H1 (cell line): ENCODE data around the gene MIGA1.

Source experiments
- BRCA1 ChIP-seq: IDR thresholded peaks from 2 replicates; pipeline ENCODE4 v1.6.1; 2012; ENCODE audit warnings: low read depth, low read length, improper control_type of control experiment
- CBX5 ChIP-seq: fragments of 300-800, 300-1000 bp; sonication (generic); IDR thresholded peaks from 2 replicates; pipeline ENCODE4 v1.7.1; 2016; ENCODE audit warnings: antibody characterized with exemption, low read length, low read depth
- CEBPB ChIP-seq: IDR thresholded peaks from 2 replicates; pipeline ENCODE4 v1.6.1; 2012; ENCODE audit warnings: low read depth, low read length
- CTCF ChIP-seq, 3 experiments: IDR thresholded peaks; 1 replicate in 2 of 3; 2 replicates in 1 of 3; pipeline versions ENCODE4 v1.5.1 to v1.6.1; 2011; ENCODE audit warnings: low read length in 3 of 3, mild to moderate bottlenecking in 3 of 3, inconsistent platforms in 2 of 3, low read depth in 1 of 3, moderate library complexity in 1 of 3; ENCODE audit not compliant: insufficient read depth in 1 of 3; ENCODE audit errors: control extremely low read depth in 1 of 3
- EGR1 ChIP-seq: IDR thresholded peaks from 2 replicates; pipeline ENCODE4 v1.6.1; 2011; ENCODE audit warnings: low read depth, low read length, borderline replicate concordance
- EP300 ChIP-seq, 2 experiments: IDR thresholded peaks; 1 replicate in 1 of 2; 2 replicates in 1 of 2; pipeline ENCODE4 v1.6.1; 2011 to 2012; ENCODE audit warnings: low read depth in 2 of 2, low read length in 2 of 2, mild to moderate bottlenecking in 2 of 2, borderline replicate concordance in 1 of 2, inconsistent platforms in 1 of 2, moderate library complexity in 1 of 2
- GABPA ChIP-seq: IDR thresholded peaks from 2 replicates; pipeline ENCODE4 v1.6.1; 2011; ENCODE audit warnings: mild to moderate bottlenecking, low read length, moderate library complexity, borderline replicate concordance; ENCODE audit not compliant: insufficient read depth
- PHF8 ChIP-seq: fragments of 200-600 bp; sonication (generic); conservative IDR thresholded peaks from 2 replicates; pipeline ENCODE4 v1.7.1; 2012; ENCODE audit warnings: low read depth, mild to moderate bottlenecking, inconsistent platforms, low read length, moderate library complexity
- POLR2A ChIP-seq, 2 experiments: IDR thresholded peaks; 1 replicate in 1 of 2; 2 replicates in 1 of 2; pipeline ENCODE4 v1.6.1; 2011; ENCODE audit warnings: low read depth in 2 of 2, low read length in 2 of 2, mild to moderate bottlenecking in 2 of 2; ENCODE audit errors: control extremely low read depth in 1 of 2
- SIN3A ChIP-seq, 2 experiments: IDR thresholded peaks in 1 of 2; conservative IDR thresholded peaks in 1 of 2; 2 replicates each; pipeline ENCODE4 v1.6.1; 2011 to 2012; ENCODE audit warnings: low read length in 2 of 2, improper control_type of control experiment in 1 of 2, low read depth in 1 of 2, mild to moderate bottlenecking in 1 of 2
- TCF12 ChIP-seq: IDR thresholded peaks from 2 replicates; pipeline ENCODE4 v1.6.1; 2011; ENCODE audit warnings: low read depth, mild to moderate bottlenecking, low read length
- ZNF274 ChIP-seq: IDR thresholded peaks from 2 replicates; pipeline ENCODE4 v1.7.0; 2012; ENCODE audit warnings: low read length, borderline replicate concordance; ENCODE audit errors: extremely low read depth

- TF ChIP-seq CTCF (IDR thresholded peaks at IDR 0.05; ENCODE audit: control extremely low read depth in 1 of 3, insufficient read depth in 1 of 3, low read depth in 1 of 3, low read length in 3 of 3) (no peak), PHF8 (no peak), TCF12 (no peak), CEBPB (no peak), EP300 (IDR thresholded peaks at IDR 0.05; ENCODE audit: borderline replicate concordance in 1 of 2, low read depth in 2 of 2, low read length in 2 of 2) (no peak), CBX5 (no peak), BRCA1 (no peak), SIN3A (conservative IDR thresholded peaks at IDR 0.05 in 1 of 2, IDR thresholded peaks at IDR 0.05 in 1 of 2; ENCODE audit: low read depth in 1 of 2, low read length in 2 of 2) (no peak), ZNF274 (no peak), POLR2A (IDR thresholded peaks at IDR 0.05; ENCODE audit: control extremely low read depth in 1 of 2, low read depth in 2 of 2, low read length in 2 of 2) (no peak), EGR1 (no peak), GABPA (no peak)
Observed at GRCh38 chr1:77742011-77742555, 37.4 kb upstream of the MIGA1 start.
